NB4 (cell line): ENCODE results near the gene IFRD1.

Experiments used
- DNase-seq: peaks from one replicate; pipeline ENCODE4 v3.0.0; 2010; ENCODE audit warnings: low read depth
- H3K4me3 ChIP-seq: one replicate; pipeline ENCODE4 v1.5.1; 2011; ENCODE audit warnings: mild to moderate bottlenecking, low read depth, low read length, moderate library complexity
- MYC ChIP-seq: IDR thresholded peaks from 2 replicates; pipeline ENCODE4 v1.6.1; 2011; ENCODE audit warnings: low read depth, low read length
- POLR2A ChIP-seq: IDR thresholded peaks from 2 replicates; pipeline ENCODE4 v1.6.1; 2011; ENCODE audit warnings: mild to moderate bottlenecking; ENCODE audit not compliant: insufficient read length; ENCODE audit errors: extremely low read depth
- TF ChIP-seq, protein P1 (sequence below): IDR thresholded peaks from 2 replicates; pipeline ENCODE4 v1.6.1; 2011; ENCODE audit warnings: low read depth, low read length
- TF ChIP-seq, protein P2 (sequence below): IDR thresholded peaks from one replicate; pipeline ENCODE4 v1.5.1; 2012; ENCODE audit warnings: low read depth, low read length

Gene IFRD1

DNA sequence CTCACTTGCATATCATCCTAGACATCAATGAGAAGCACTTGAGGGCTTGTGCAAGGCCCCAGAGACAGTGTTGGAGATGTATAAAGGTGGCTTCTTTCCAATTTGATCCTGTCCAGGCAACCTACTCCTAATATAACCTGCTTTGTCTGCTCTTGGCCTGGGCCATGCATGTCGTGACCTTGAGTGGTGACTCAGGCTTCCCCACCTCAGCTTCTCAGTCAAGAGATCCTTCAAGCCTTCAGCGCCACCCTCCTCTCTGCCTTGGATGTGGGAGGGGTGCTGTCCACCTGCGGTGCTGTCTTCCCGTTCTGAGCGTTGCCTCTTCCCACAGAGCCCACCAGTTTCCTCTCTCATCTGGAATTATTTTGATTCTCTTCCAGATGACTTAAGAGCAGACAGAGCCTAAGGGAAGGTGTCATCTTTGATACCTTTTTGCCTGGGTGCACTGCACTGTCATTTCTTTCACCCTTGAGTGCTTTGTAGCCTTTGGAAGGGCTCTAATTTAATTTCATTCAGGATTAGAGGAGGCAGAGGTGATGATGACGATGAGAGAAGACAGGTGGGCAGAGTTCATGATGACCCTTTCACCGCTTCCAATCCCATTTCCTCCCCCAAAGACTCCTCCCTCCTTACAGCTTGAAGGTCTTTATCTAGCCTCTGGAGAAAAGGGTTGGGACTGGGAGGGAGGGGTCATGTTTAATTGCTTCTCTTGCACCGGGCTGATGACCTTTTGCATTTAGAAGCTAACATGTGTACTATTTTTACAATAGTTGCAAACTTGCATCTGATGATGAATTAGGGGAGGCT lies 37.4 kb downstream of the IFRD1 start:
- no peak for DNase-seq
- no peak overlapping the region for H3K4me3 ChIP-seq
- TF ChIP-seq MYC: no peak
- TF ChIP-seq, protein P1, sequence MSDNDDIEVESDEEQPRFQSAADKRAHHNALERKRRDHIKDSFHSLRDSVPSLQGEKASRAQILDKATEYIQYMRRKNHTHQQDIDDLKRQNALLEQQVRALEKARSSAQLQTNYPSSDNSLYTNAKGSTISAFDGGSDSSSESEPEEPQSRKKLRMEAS: no peak
- TF ChIP-seq POLR2A: no peak
- TF ChIP-seq, protein P2, sequence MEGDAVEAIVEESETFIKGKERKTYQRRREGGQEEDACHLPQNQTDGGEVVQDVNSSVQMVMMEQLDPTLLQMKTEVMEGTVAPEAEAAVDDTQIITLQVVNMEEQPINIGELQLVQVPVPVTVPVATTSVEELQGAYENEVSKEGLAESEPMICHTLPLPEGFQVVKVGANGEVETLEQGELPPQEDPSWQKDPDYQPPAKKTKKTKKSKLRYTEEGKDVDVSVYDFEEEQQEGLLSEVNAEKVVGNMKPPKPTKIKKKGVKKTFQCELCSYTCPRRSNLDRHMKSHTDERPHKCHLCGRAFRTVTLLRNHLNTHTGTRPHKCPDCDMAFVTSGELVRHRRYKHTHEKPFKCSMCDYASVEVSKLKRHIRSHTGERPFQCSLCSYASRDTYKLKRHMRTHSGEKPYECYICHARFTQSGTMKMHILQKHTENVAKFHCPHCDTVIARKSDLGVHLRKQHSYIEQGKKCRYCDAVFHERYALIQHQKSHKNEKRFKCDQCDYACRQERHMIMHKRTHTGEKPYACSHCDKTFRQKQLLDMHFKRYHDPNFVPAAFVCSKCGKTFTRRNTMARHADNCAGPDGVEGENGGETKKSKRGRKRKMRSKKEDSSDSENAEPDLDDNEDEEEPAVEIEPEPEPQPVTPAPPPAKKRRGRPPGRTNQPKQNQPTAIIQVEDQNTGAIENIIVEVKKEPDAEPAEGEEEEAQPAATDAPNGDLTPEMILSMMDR: no peak

DNA sequence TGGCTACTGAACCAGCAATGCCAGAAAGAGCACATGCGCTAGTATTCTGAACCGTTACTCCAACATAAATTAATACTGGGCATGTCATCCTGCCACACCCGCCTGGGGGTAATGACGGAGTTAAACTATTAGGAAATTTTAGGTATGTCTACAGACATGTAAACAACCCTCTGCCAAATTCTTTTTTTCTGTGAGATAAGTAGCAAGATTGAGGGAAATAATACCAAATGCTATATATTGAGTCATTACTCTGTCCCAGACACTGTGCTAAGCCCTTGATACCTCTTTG lies 37.9 kb downstream of the IFRD1 start:
- TF ChIP-seq MYC: no peak
- no peak for TF ChIP-seq POLR2A
- TF ChIP-seq, protein P2: no peak
- TF ChIP-seq, protein P1: no peak
- H3K4me3 ChIP-seq: no peak overlapping the region
- DNase-seq: no peak

DNA sequence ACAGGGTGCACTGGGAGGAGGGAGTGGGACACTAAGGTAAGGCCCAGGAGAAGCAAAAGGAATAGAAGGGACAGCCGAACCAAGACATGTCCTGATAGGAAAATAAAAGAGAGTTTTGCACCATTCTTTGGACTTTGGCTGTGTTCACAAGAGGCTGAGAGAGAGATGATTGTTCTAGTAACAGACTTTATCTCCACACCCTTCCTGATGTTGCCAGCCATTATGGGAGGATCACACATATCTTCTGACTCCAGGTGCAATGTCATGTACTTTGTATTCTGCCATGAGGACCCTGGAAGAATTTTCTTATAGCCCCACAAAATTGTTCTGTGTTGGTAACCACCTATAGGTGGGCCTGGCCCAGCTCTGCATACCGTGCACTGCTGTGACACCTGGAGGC lies 41.9 kb downstream of the IFRD1 start:
- TF ChIP-seq MYC (no peak), POLR2A (no peak)
- TF ChIP-seq, protein P2: no peak
- TF ChIP-seq, protein P1: no peak
- no peak for DNase-seq
- no peak overlapping the region for H3K4me3 ChIP-seq

DNA sequence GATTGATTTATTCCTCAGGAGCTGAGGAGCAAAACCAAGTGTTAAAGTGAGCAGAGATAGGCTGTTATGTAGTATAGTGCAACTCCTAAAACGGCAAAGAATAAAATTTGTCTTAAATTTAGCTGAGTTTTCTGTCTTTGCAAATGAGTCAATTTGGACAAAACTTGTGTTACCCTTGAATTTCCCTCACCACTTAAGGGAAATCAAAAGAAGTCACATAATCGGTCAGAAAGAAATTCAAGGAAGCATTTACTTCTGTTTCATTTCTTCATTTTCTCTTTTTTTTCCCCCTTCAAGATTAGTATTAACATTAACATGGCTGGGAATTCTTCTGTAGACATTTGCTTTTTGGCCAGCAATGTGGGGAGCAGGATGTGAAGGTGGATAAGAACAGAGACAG lies 44.4 kb downstream of the IFRD1 start:
- no peak for DNase-seq
- TF ChIP-seq, protein P1: no peak
- TF ChIP-seq MYC (no peak), POLR2A (no peak)
- TF ChIP-seq, protein P2: no peak
- no peak overlapping the region for H3K4me3 ChIP-seq

- no peak overlapping the region for H3K4me3 ChIP-seq
- TF ChIP-seq POLR2A: no peak
- TF ChIP-seq, protein P2: no peak
- TF ChIP-seq, protein P1: no peak
- no peak for TF ChIP-seq MYC
- DNase-seq: no peak
Observed at GRCh38 chr7:112495156-112495788, 45.0 kb downstream of the IFRD1 start.
